HCT116 (cell line): ENCODE results near the gene FBXO7. TPM values are rescaled to one million over a fixed set of nuclear protein-coding genes. Genes with fewer than 3 reads are reported as not detected.

Experiments
- ATAC-seq: fragments of 200-7000 bp; cut with Tn5 transposase; 2 replicates; pipeline ENCODE4 v1.9.1; 2020; ENCODE audit warnings: mild to moderate bottlenecking, moderate library complexity
- BruUV-seq: library from RNA; stranded (reverse); fragments of 400-500 nt; replicated peaks from 2 replicates; lab custom pipeline; 2021; lab: Mats Ljungman, UMichigan
- CTCF ChIA-PET: fragments of 300-600 bp; sonication (Branson Sonifier 250); formaldehyde crosslinking; loops from one replicate; lab custom pipeline; 2021; ENCODE audit warnings: antibody characterized with exemption; lab: Charles Lee
- POLR2A ChIA-PET: fragments of 300-600, 350-600 bp; sonication (Branson Sonifier 250); formaldehyde crosslinking; loops from one replicate; lab custom pipeline; 2021; ENCODE audit warnings: antibody characterized with exemption; lab: Charles Lee
- RAD21 ChIA-PET, 2 experiments: fragments of 300-600 bp; sonication (Branson Sonifier 250); formaldehyde crosslinking; loops; one replicate each; lab custom pipeline; 2023; ENCODE audit warnings: low total read pairs in 2 of 2; ENCODE audit not compliant: uncharacterized antibody in 2 of 2, unreplicated experiment in 2 of 2, low non-redundant PET in 1 of 2; lab: Charles Lee
- DNase-seq: peaks from one replicate; pipeline ENCODE4 v3.0.0-alpha.2; 2010; ENCODE audit warnings: low read depth, low spot score
- H2AFZ ChIP-seq: fragments of 200-600 bp; shearing (Covaris generic), sonication (generic); 2 replicates; pipeline ENCODE4 v1.6.1; 2017; ENCODE audit warnings: low read depth, mixed run types, mixed read lengths, antibody characterized with exemption, low read length; ENCODE audit not compliant: poor library complexity, severe bottlenecking
- H3K27ac ChIP-seq: 2 replicates; pipeline ENCODE4 v1.5.1; 2012; ENCODE audit warnings: low read depth, low read length
- H3K27me3 ChIP-seq: fragments of 200-600 bp; sonication (generic); 2 replicates; pipeline ENCODE4 v1.6.1; 2016; ENCODE audit warnings: mixed run types, low read length, mixed read lengths; ENCODE audit not compliant: insufficient read depth
- H3K36me3 ChIP-seq, 2 experiments: fragments of 200-500 bp in 1 of 2; fragments of 200-600 bp in 1 of 2; sonication (Bioruptor generic) in 1 of 2; sonication (generic) in 1 of 2; 2 replicates each; pipeline versions ENCODE4 v1.5.1 to v1.6.1; 2014 to 2016; ENCODE audit warnings: low read length in 2 of 2, inconsistent platforms in 1 of 2, mixed read lengths in 1 of 2, mixed run types in 1 of 2; ENCODE audit not compliant: insufficient read depth in 2 of 2, control insufficient read depth in 1 of 2
- H3K4me1 ChIP-seq, 2 experiments: fragments of 200-600 bp in 1 of 2; sonication (generic) in 1 of 2; 2 replicates each; pipeline versions ENCODE4 v1.5.1 to v1.6.1; 2012 to 2017; ENCODE audit warnings: low read length in 2 of 2, inconsistent platforms in 1 of 2, mild to moderate bottlenecking in 1 of 2, mixed read lengths in 1 of 2, mixed run types in 1 of 2, moderate library complexity in 1 of 2; ENCODE audit not compliant: insufficient read depth in 2 of 2, control insufficient read depth in 1 of 2
- H3K4me2 ChIP-seq: fragments of 200-600 bp; sonication (generic); 2 replicates; pipeline ENCODE4 v1.6.1; 2017; ENCODE audit warnings: mixed run types, low read length, mixed read lengths
- H3K4me3 ChIP-seq, 2 experiments: fragments of 200-600 bp in 1 of 2; sonication (generic) in 1 of 2; replicated peaks in 1 of 2; 2 replicates each; pipeline ENCODE4 v1.5.1; 2011 to 2016; ENCODE audit warnings: low read length in 2 of 2, control low read depth in 1 of 2, low read depth in 1 of 2, mild to moderate bottlenecking in 1 of 2, mixed read lengths in 1 of 2, mixed run types in 1 of 2
- H3K79me2 ChIP-seq: fragments of 200-600 bp; sonication (generic); 2 replicates; pipeline ENCODE4 v1.6.1; 2017; ENCODE audit warnings: mild to moderate bottlenecking, mixed run types, low read length, moderate library complexity, mixed read lengths; ENCODE audit not compliant: insufficient read depth
- H3K9ac ChIP-seq: fragments of 200-600 bp; sonication (generic); 2 replicates; pipeline ENCODE4 v1.6.1; 2016; ENCODE audit warnings: low read length, mixed read lengths
- H3K9me2 ChIP-seq: fragments of 200-600 bp; sonication (generic), shearing (Covaris generic); 2 replicates; pipeline ENCODE4 v1.6.1; 2017; ENCODE audit warnings: mixed run types, mild to moderate bottlenecking, moderate library complexity; ENCODE audit not compliant: insufficient read depth
- H3K9me3 ChIP-seq, 2 experiments: fragments of 200-500 bp in 1 of 2; fragments of 200-600 bp in 1 of 2; sonication (Bioruptor generic) in 1 of 2; sonication (generic) in 1 of 2; 2 replicates each; pipeline ENCODE4 v1.6.1; 2014 to 2017; ENCODE audit warnings: low read length in 2 of 2, mixed read lengths in 2 of 2, inconsistent platforms in 1 of 2, low read depth in 1 of 2, mild to moderate bottlenecking in 1 of 2, mixed run types in 1 of 2, moderate library complexity in 1 of 2; ENCODE audit not compliant: control insufficient read depth in 1 of 2, insufficient read depth in 1 of 2
- H4K20me1 ChIP-seq: fragments of 200-600 bp; sonication (generic), shearing (Covaris generic); 2 replicates; pipeline ENCODE4 v1.6.1; 2017; ENCODE audit warnings: mixed run types, mild to moderate bottlenecking, moderate library complexity; ENCODE audit not compliant: insufficient read depth
- CBX3 ChIP-seq: IDR thresholded peaks from 2 replicates; pipeline ENCODE4 v1.6.1; 2012; ENCODE audit warnings: low read depth
- CEBPB ChIP-seq: IDR thresholded peaks from 2 replicates; pipeline ENCODE4 v1.6.1; 2012; ENCODE audit warnings: low read depth
- CTCF ChIP-seq, 3 experiments: fragments of 200-600 bp in 1 of 3; sonication (generic) in 1 of 3; IDR thresholded peaks in 2 of 3; conservative IDR thresholded peaks in 1 of 3; 2 replicates each; pipeline ENCODE4 v1.5.1; 2012 to 2017; ENCODE audit warnings: low read depth in 2 of 3, low read length in 2 of 3, antibody characterized with exemption in 1 of 3, borderline replicate concordance in 1 of 3, control low read depth in 1 of 3, mild to moderate bottlenecking in 1 of 3, mixed read lengths in 1 of 3, mixed run types in 1 of 3, moderate library complexity in 1 of 3; ENCODE audit not compliant: insufficient read depth in 1 of 3
- ELF1 ChIP-seq: IDR thresholded peaks from 2 replicates; pipeline ENCODE4 v1.6.1; 2012; ENCODE audit warnings: low read depth, borderline replicate concordance
- FOSL1 ChIP-seq: IDR thresholded peaks from 2 replicates; pipeline ENCODE4 v1.6.1; 2012; ENCODE audit warnings: low read depth
- MAX ChIP-seq: IDR thresholded peaks from 2 replicates; pipeline ENCODE4 v1.6.1; 2012
- POLR2AphosphoS5 ChIP-seq: IDR thresholded peaks from 2 replicates; pipeline ENCODE4 v1.6.1; 2011; ENCODE audit warnings: mild to moderate bottlenecking, low read depth, low read length, moderate library complexity
- RAD21 ChIP-seq: IDR thresholded peaks from 2 replicates; pipeline ENCODE4 v1.6.1; 2012; ENCODE audit warnings: low read depth, mild to moderate bottlenecking
- SIN3A ChIP-seq: IDR thresholded peaks from 2 replicates; pipeline ENCODE4 v1.6.1; 2012; ENCODE audit warnings: low read depth
- SP1 ChIP-seq: IDR thresholded peaks from 2 replicates; pipeline ENCODE4 v1.6.1; 2012; ENCODE audit warnings: low read depth
- TCF7L2 ChIP-seq: IDR thresholded peaks from 2 replicates; pipeline ENCODE4 v1.7.0; 2011; ENCODE audit warnings: borderline replicate concordance, inconsistent platforms; ENCODE audit not compliant: insufficient read depth, insufficient read length; ENCODE audit errors: extremely low read depth
- ZBTB33 ChIP-seq: IDR thresholded peaks from 2 replicates; pipeline ENCODE4 v1.6.1; 2011; ENCODE audit warnings: mild to moderate bottlenecking, low read length, moderate library complexity; ENCODE audit not compliant: insufficient replicate concordance; ENCODE audit errors: extremely low read depth
- ZFX ChIP-seq: fragments of 450-650 bp; IDR thresholded peaks from 2 replicates; pipeline ENCODE4 v1.6.1; 2017
- intact Hi-C: fragments of 100-400 bp; cut with micrococcal nuclease; formaldehyde crosslinking; loops from 2 replicates; pipeline ENCODE4 v1.10.0; 2022
- total RNA-seq: library from RNA; stranded (reverse); gene quantifications from one replicate; pipeline ENCODE4 v1.2.1, GENCODE V29; 2021; ENCODE audit not compliant: unreplicated experiment

Gene FBXO7
- total RNA-seq, 1 experiment from 2014 or later, result 69.2 TPM

- TF ChIP-seq SIN3A (no peak), RAD21 (no peak), SP1 (no peak), POLR2AphosphoS5 (no peak)
Measured at GRCh38 chr22:32520612-32521011, 46.0 kb downstream of the FBXO7 start (continued).

GRCh38 chr22:32522237-32522636 lies 47.6 kb downstream of the FBXO7 start:
- no TSS peak for BruUV-seq
- Histone ChIP-seq H3K79me2 (no peaks in the 10 kb centered on the region), H3K27ac (no peak overlapping the region), H3K27me3 (no peaks in the 10 kb centered on the region), H3K9me3 (no peaks in the 10 kb centered on the region), H3K4me1 (no peaks in the 10 kb centered on the region), H3K36me3 (no peaks in the 10 kb centered on the region), H3K9me2 (no peaks in the 10 kb centered on the region), H3K9ac (no peak overlapping the region), H3K4me3 (no peak overlapping the region), H4K20me1 (no peaks in the 10 kb centered on the region), H3K4me2 (no peak overlapping the region), H2AFZ (no peak overlapping the region)
- DNase-seq, result no peak
- no peak for ATAC-seq
- CTCF ChIA-PET, result no interaction called here
- POLR2A ChIA-PET, result no interaction called here
- no peak for TF ChIP-seq CTCF (IDR thresholded peaks at IDR 0.05 in 2 of 3, conservative IDR thresholded peaks at IDR 0.05 in 1 of 3; ENCODE audit: borderline replicate concordance in 1 of 3, insufficient read depth in 1 of 3, low read depth in 2 of 3, low read length in 2 of 3)
- no peak for TF ChIP-seq CBX3
- TF ChIP-seq RAD21, result no peak
- TF ChIP-seq CEBPB, result no peak
- TF ChIP-seq MAX, result no peak
- TF ChIP-seq ZBTB33, result no peak
- TF ChIP-seq POLR2AphosphoS5, result no peak
- no peak for TF ChIP-seq ZFX
- no peak for TF ChIP-seq ELF1
- no peak for TF ChIP-seq SIN3A
- no peak for TF ChIP-seq FOSL1
- TF ChIP-seq TCF7L2, result no peak
- TF ChIP-seq SP1, result no peak
- RAD21 ChIA-PET, result no interaction called here
- intact Hi-C loops, result no loop called here
